Vagina (tissue), 2 donors: ENCODE results near the gene PTMS.

Experiments
- POLR2A ChIP-seq, 2 donors: fragments of 450-650 bp; IDR thresholded peaks; one replicate each; pipeline ENCODE4 v1.6.1; 2017; ENCODE audit warnings: antibody characterized with exemption in 2 of 2, mild to moderate bottlenecking in 2 of 2, moderate library complexity in 2 of 2
- TF ChIP-seq, protein P1 (sequence below), 3 experiments: fragments of 450-650 bp in 2 of 3; fragments of 200-600 bp in 1 of 3; sonication (generic) in 1 of 3; IDR thresholded peaks; one replicate each; pipeline ENCODE4 v1.5.1; 2017 to 2019; ENCODE audit warnings: antibody characterized with exemption in 3 of 3, mild to moderate bottlenecking in 2 of 3, moderate library complexity in 2 of 3

DNA sequence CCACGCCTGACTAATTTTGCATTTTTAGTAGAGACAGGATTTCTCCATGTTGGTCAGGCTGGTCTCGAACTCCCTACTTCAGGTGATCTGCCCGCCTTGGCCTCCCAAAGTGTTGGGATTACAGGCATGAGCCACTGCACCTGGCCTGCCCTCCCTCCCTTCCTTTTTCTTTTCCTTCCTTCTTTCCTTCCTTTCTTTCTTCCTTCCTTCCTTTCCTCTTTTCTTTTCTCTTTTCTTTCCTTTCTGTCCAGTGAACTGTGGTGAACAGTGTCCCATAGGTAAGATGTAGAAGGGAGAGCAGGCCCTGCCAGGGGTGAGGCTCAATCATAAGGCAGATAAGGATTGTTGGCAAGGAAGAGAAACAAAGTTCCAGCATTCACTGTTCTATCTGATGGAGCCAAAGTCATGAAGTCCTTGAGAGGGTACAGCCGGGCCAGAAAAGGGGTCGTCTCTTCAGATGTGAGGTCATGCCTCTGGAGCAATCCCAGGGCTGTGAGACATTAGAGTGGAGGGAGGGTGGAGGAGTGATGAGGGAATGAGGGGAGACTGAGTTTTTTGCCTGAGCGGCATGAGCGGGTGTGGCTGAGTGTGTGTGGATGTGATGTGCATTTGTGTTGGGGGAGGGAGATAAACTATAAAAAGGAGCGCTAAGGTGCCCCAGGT lies 9.0 kb upstream of the PTMS start:
- no peak for TF ChIP-seq POLR2A (IDR thresholded peaks at IDR 0.05)
- TF ChIP-seq, protein P1, sequence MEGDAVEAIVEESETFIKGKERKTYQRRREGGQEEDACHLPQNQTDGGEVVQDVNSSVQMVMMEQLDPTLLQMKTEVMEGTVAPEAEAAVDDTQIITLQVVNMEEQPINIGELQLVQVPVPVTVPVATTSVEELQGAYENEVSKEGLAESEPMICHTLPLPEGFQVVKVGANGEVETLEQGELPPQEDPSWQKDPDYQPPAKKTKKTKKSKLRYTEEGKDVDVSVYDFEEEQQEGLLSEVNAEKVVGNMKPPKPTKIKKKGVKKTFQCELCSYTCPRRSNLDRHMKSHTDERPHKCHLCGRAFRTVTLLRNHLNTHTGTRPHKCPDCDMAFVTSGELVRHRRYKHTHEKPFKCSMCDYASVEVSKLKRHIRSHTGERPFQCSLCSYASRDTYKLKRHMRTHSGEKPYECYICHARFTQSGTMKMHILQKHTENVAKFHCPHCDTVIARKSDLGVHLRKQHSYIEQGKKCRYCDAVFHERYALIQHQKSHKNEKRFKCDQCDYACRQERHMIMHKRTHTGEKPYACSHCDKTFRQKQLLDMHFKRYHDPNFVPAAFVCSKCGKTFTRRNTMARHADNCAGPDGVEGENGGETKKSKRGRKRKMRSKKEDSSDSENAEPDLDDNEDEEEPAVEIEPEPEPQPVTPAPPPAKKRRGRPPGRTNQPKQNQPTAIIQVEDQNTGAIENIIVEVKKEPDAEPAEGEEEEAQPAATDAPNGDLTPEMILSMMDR (IDR thresholded peaks at IDR 0.05): no peak
